Prostate gland (tissue), 2 donors: ENCODE data around the gene COX8C.

Experiments
- CTCF ChIP-seq, 4 experiments: fragments of 200-600 bp in 2 of 4; fragments of 450-650 bp in 2 of 4; sonication (generic) in 2 of 4; IDR thresholded peaks; 1 replicate in 3 of 4; 2 replicates in 1 of 4; pipeline ENCODE4 v1.5.1; 2016 to 2019; ENCODE audit warnings: antibody characterized with exemption in 4 of 4, mild to moderate bottlenecking in 2 of 4, moderate library complexity in 2 of 4
- POLR2A ChIP-seq: fragments of 450-650 bp; IDR thresholded peaks from one replicate; pipeline ENCODE4 v1.6.1; 2016; ENCODE audit warnings: antibody characterized with exemption, mild to moderate bottlenecking
- POLR2AphosphoS5 ChIP-seq: sonication (generic); formaldehyde crosslinking; IDR thresholded peaks from one replicate; pipeline ENCODE4 v1.6.1; 2017; ENCODE audit warnings: antibody characterized with exemption

GRCh38 chr14:93316716-93317115, 30.3 kb upstream of the COX8C start:
- TF ChIP-seq CTCF (IDR thresholded peaks at IDR 0.05) = no peak
- no peak for TF ChIP-seq POLR2A
- TF ChIP-seq POLR2AphosphoS5 = no peak
